ENCODE results near the gene LALBA. TPM values are rescaled to one million over a fixed set of nuclear protein-coding genes. Genes with fewer than 3 reads are reported as not detected.
"Not testable (repeated sequence)": the region's sequence is repeated elsewhere in the genome, so short reads cannot be mapped to it uniquely, and the experiment has no call there.

The LALBA gene
- total and polyA plus RNA-seq, 4 experiments from 2014 or later = not detected

GRCh38 chr12:48536602-48537001 is 33.2 kb downstream of the LALBA start:
- Mint-ChIP-seq H3K9me3 (peaks cover 0 to 3% (median 0%) of the 10 kb centered on the region in 8 donors), H3K4me3 (no peak overlapping the region), H3K27me3 (peaks cover 2 to 5% of the 10 kb centered on the region in 2 donors), H3K27ac (no peak overlapping the region), H3K36me3 (no peaks in the 10 kb centered on the region), H3K4me1 (peaks cover 8 to 19% (median 12%) of the 10 kb centered on the region in 4 donors)
- no peaks in the 10 kb centered on the region for H3K9me3 ChIP-seq (ENCODE audit: control insufficient read depth in 1 of 2, low read length in 2 of 2)
- no peak overlapping the region for H3K27ac ChIP-seq (ENCODE audit: low read depth, low read length)
- intact Hi-C loops (cut with micrococcal nuclease) = no loop called here
- CTCF ChIA-PET (ENCODE audit: partially characterized antibody) = no interaction called here
- POLR2A ChIA-PET (ENCODE audit: partially characterized antibody) = no interaction called here
- no peak overlapping the region for H3K4me3 ChIP-seq (ENCODE audit: low read length in 2 of 2)
- H3K36me3 ChIP-seq (ENCODE audit: insufficient read depth, low read length) = no peaks in the 10 kb centered on the region
- peaks cover 3% of the 10 kb centered on the region for H3K27me3 ChIP-seq (ENCODE audit: insufficient read depth, low read length)
- DNase-seq = no peak
- H3K4me1 ChIP-seq (ENCODE audit: insufficient read depth, low read length) = peaks cover 8% of the 10 kb centered on the region

GRCh38 chr12:48532601-48533000 is 37.2 kb downstream of the LALBA start:
- Histone ChIP-seq H3K36me3 (ENCODE audit: insufficient read depth, low read length) (no peaks in the 10 kb centered on the region), H3K4me1 (ENCODE audit: insufficient read depth, low read length) (peaks cover 8% of the 10 kb centered on the region), H3K4me3 (ENCODE audit: low read length in 2 of 2) (no peak overlapping the region), H3K27ac (ENCODE audit: low read depth, low read length) (no peak overlapping the region), H3K9me3 (ENCODE audit: control insufficient read depth in 1 of 2, low read length in 2 of 2) (no peaks in the 10 kb centered on the region), H3K27me3 (ENCODE audit: insufficient read depth, low read length) (peaks cover 3% of the 10 kb centered on the region)
- peak overlapping the region in 3 of 7 donors; percentile 34 to 60 (median 38) for H3K27ac Mint-ChIP-seq
- peaks cover 0 to 3% (median 0%) of the 10 kb centered on the region in 8 donors for H3K9me3 Mint-ChIP-seq
- DNase-seq = peak in 3 of 5 donors; percentile 3 to 8 (median 6)
- no peaks in the 10 kb centered on the region for H3K36me3 Mint-ChIP-seq
- H3K4me1 Mint-ChIP-seq = peaks cover 10 to 22% (median 14%) of the 10 kb centered on the region in 4 donors
- peak overlapping the region in 4 of 8 donors; percentile 2 to 53 (median 26) for H3K4me3 Mint-ChIP-seq
- CTCF ChIA-PET (ENCODE audit: partially characterized antibody) = interaction anchor here (1.7 kb wide), 1 partner anchor 10 kb away, joined by 6 read pairs; no protein-coding TSS in a partner anchor
- H3K27me3 Mint-ChIP-seq = peaks cover 0 to 5% of the 10 kb centered on the region in 2 donors
- POLR2A ChIA-PET (ENCODE audit: partially characterized antibody) = no interaction called here
- intact Hi-C loops (cut with micrococcal nuclease) = no loop called here

- H3K4me3 ChIP-seq (ENCODE audit: low read length in 2 of 2) = no peak overlapping the region
- H3K27me3 Mint-ChIP-seq = peaks cover 0 to 2% of the 10 kb centered on the region in 2 donors
- intact Hi-C loops (cut with micrococcal nuclease) = no loop called here
- no peak overlapping the region for H3K27ac Mint-ChIP-seq
- H3K27ac ChIP-seq (ENCODE audit: low read depth, low read length) = no peak overlapping the region
- no peaks in the 10 kb centered on the region for H3K36me3 Mint-ChIP-seq
- H3K27me3 ChIP-seq (ENCODE audit: insufficient read depth, low read length) = no peaks in the 10 kb centered on the region
- CTCF ChIA-PET (ENCODE audit: partially characterized antibody) = interaction anchor here (1.4 kb wide), 1 partner anchor 14 kb away, joined by 4 read pairs; no protein-coding TSS in a partner anchor
- no peaks in the 10 kb centered on the region for H3K36me3 ChIP-seq (ENCODE audit: insufficient read depth, low read length)
- H3K9me3 Mint-ChIP-seq = no peaks in the 10 kb centered on the region
- DNase-seq = no peak
- H3K4me1 ChIP-seq (ENCODE audit: insufficient read depth, low read length) = peaks cover 8% of the 10 kb centered on the region
- no peak overlapping the region for H3K4me3 Mint-ChIP-seq
- POLR2A ChIA-PET (ENCODE audit: partially characterized antibody) = no interaction called here
- no peaks in the 10 kb centered on the region for H3K9me3 ChIP-seq (ENCODE audit: control insufficient read depth in 1 of 2, low read length in 2 of 2)
- H3K4me1 Mint-ChIP-seq = peaks cover 9 to 17% (median 11%) of the 10 kb centered on the region in 4 donors
Measured at GRCh38 chr12:48527891-48528670, 41.8 kb downstream of the LALBA start.

GRCh38 chr12:48525332-48525731 is 44.5 kb downstream of the LALBA start, which contains the start of gene OR8S1:
Gene OR8S1, plus strand, starts transcription at chr12:48525632. Its CDS starts 0 bp downstream, at chr12:48525632.
- Histone ChIP-seq H3K27ac (ENCODE audit: low read depth, low read length) (no peak within 1 kb of the TSS), H3K9me3 (ENCODE audit: control insufficient read depth in 1 of 2, low read length in 2 of 2) (no peaks in the 10 kb centered on the region), H3K36me3 (ENCODE audit: insufficient read depth, low read length) (no peaks in the 10 kb centered on the region), H3K4me3 (ENCODE audit: low read length in 2 of 2) (no peak within 1 kb of the TSS), H3K27me3 (ENCODE audit: insufficient read depth, low read length) (no peaks in the 10 kb centered on the region), H3K4me1 (ENCODE audit: insufficient read depth, low read length) (no peaks in the 10 kb centered on the region)
- POLR2A ChIA-PET (ENCODE audit: partially characterized antibody) = no interaction called here
- Mint-ChIP-seq H3K36me3 (no peaks in the 10 kb centered on the region), H3K9me3 (no peaks in the 10 kb centered on the region), H3K27me3 (peaks cover 0 to 2% of the 10 kb centered on the region in 2 donors), H3K4me3 (no peak within 1 kb of the TSS), H3K4me1 (no peaks in the 10 kb centered on the region), H3K27ac (no peak within 1 kb of the TSS)
- CTCF ChIA-PET (ENCODE audit: partially characterized antibody) = interaction anchor here (1.4 kb wide), 1 partner anchor 17 kb away, joined by 3 read pairs; no protein-coding TSS in a partner anchor
- intact Hi-C loops (cut with micrococcal nuclease) = no loop called here
- DNase-seq = no peak

- H3K27ac ChIP-seq (ENCODE audit: low read depth, low read length); POLR2A ChIA-PET (ENCODE audit: partially characterized antibody); H3K27me3 ChIP-seq (ENCODE audit: insufficient read depth, low read length); H3K4me1 ChIP-seq (ENCODE audit: insufficient read depth, low read length); H3K4me3 Mint-ChIP-seq; H3K36me3 ChIP-seq (ENCODE audit: insufficient read depth, low read length); H3K27me3 Mint-ChIP-seq; H3K27ac Mint-ChIP-seq; H3K4me1 Mint-ChIP-seq; intact Hi-C loops (cut with micrococcal nuclease); H3K36me3 Mint-ChIP-seq; H3K4me3 ChIP-seq (ENCODE audit: low read length in 2 of 2); CTCF ChIA-PET (ENCODE audit: partially characterized antibody); DNase-seq; H3K9me3 ChIP-seq (ENCODE audit: control insufficient read depth in 1 of 2, low read length in 2 of 2); H3K9me3 Mint-ChIP-seq: not testable (repeated sequence)
Measured at GRCh38 chr12:48520381-48520780, 49.5 kb downstream of the LALBA start.

Other genes starting within 250 kb of the LALBA start
- gene ZNF641, start 219.1 kb downstream of the LALBA start, total RNA-seq = 10 to 100 TPM; 39.9 to 41.2 TPM
- gene ZNF641, start 219.1 kb downstream of the LALBA start, polyA plus RNA-seq = 10 to 100 TPM in 1 of 2 donors, 1 to 10 TPM in 1; 4.9 to 14.9 TPM
- gene ANP32D, start 97.5 kb downstream of the LALBA start, total RNA-seq = not detected
- gene ANP32D, start 97.5 kb downstream of the LALBA start, polyA plus RNA-seq = not detected
- not detected for gene C12orf54, start 87.5 kb downstream of the LALBA start, total RNA-seq
- gene C12orf54, start 87.5 kb downstream of the LALBA start, polyA plus RNA-seq = not detected
- gene OR8S1, start 44.4 kb downstream of the LALBA start, total RNA-seq = not detected
- gene OR8S1, start 44.4 kb downstream of the LALBA start, polyA plus RNA-seq = not detected
- gene KANSL2, start 112.2 kb upstream of the LALBA start, total RNA-seq = 10 to 100 TPM; 64.4 to 66.8 TPM
- gene KANSL2, start 112.2 kb upstream of the LALBA start, polyA plus RNA-seq = 10 to 100 TPM; 32.7 to 47.4 TPM
- 10 to 100 TPM; 67.0 to 69.5 TPM for gene CCNT1, start 146.7 kb upstream of the LALBA start, total RNA-seq
- 10 to 100 TPM in 1 of 2 donors, 1 to 10 TPM in 1; 5.8 to 14.0 TPM for gene CCNT1, start 146.7 kb upstream of the LALBA start, polyA plus RNA-seq
- not detected for gene ADCY6, start 219.0 kb upstream of the LALBA start, total RNA-seq
- gene ADCY6, start 219.0 kb upstream of the LALBA start, polyA plus RNA-seq = not detected
- 10 to 100 TPM; 17.2 to 17.9 TPM for gene CACNB3, start 248.4 kb upstream of the LALBA start, total RNA-seq
- gene CACNB3, start 248.4 kb upstream of the LALBA start, polyA plus RNA-seq = 1 to 10 TPM; 1.5 to 4.0 TPM

Measured in CD4-positive, alpha-beta memory T cell (primary cell).